Gastrocnemius medialis (tissue), 4 donors: Measurements from ENCODE around the gene MEOX2.

Experiments used
- CTCF ChIP-seq, 5 experiments: fragments of 450-650 bp in 3 of 5; fragments of 200-600 bp in 2 of 5; sonication (generic) in 2 of 5; IDR thresholded peaks in 4 of 5; conservative IDR thresholded peaks in 1 of 5; 1 replicate in 4 of 5; 2 replicates in 1 of 5; pipeline ENCODE4 v1.5.1; 2016 to 2019; ENCODE audit warnings: antibody characterized with exemption in 5 of 5, mild to moderate bottlenecking in 3 of 5, moderate library complexity in 3 of 5
- POLR2A ChIP-seq, 2 donors: fragments of 450-650 bp; IDR thresholded peaks; one replicate each; pipeline ENCODE4 v1.6.1; 2017; ENCODE audit warnings: antibody characterized with exemption in 2 of 2, mild to moderate bottlenecking in 2 of 2, moderate library complexity in 2 of 2

GRCh38 chr7:15686957-15687545 is 568 bp upstream of the MEOX2 start:
- TF ChIP-seq POLR2A (IDR thresholded peaks at IDR 0.05), result peak in 1 of 2 donors; percentile 7
- no peak for TF ChIP-seq CTCF (IDR thresholded peaks at IDR 0.05 in 4 of 5, conservative IDR thresholded peaks at IDR 0.05 in 1 of 5)
